Stimulated activated naive CD8-positive, alpha-beta T cell treated with anti-CD3 and anti-CD28 coated beads, Interleukin-15, amount 100 ng/mL, for 72 hours (primary cell): Measurements from ENCODE around the gene NLN.
"Not testable (repeated sequence)": the region's sequence is repeated elsewhere in the genome, so short reads cannot be mapped to it uniquely, and the experiment has no call there.

Source experiments
- ATAC-seq: fragments of 150-1000 bp; cut with Tn5 transposase; 2 replicates; pipeline ENCODE4 v1.10.0; 2021; ENCODE audit warnings: mild to moderate bottlenecking, moderate library complexity
- DNase-seq, 2 donors: peaks; one replicate each; pipeline ENCODE4 v3.0.0; 2021 to 2022
- H3K27ac Mint-ChIP-seq, 2 donors: one replicate each; pipeline ENCODE4 v1.8.0; 2022; ENCODE audit warnings: mild to moderate bottlenecking in 2 of 2, mixed read lengths in 2 of 2, moderate library complexity in 2 of 2
- H3K27me3 Mint-ChIP-seq: one replicate; pipeline ENCODE4 v1.8.0; 2022; ENCODE audit warnings: mixed read lengths
- H3K4me1 Mint-ChIP-seq: one replicate; pipeline ENCODE4 v1.8.0; 2022; ENCODE audit warnings: mild to moderate bottlenecking, mixed read lengths
- H3K4me3 Mint-ChIP-seq, 2 donors: one replicate each; pipeline ENCODE4 v1.8.0; 2022; ENCODE audit warnings: mild to moderate bottlenecking in 2 of 2, mixed read lengths in 2 of 2, moderate library complexity in 1 of 2
- H3K9me3 Mint-ChIP-seq, 2 donors: one replicate each; pipeline ENCODE4 v1.8.0; 2022; ENCODE audit warnings: mixed read lengths in 2 of 2

NLN gene

DNA sequence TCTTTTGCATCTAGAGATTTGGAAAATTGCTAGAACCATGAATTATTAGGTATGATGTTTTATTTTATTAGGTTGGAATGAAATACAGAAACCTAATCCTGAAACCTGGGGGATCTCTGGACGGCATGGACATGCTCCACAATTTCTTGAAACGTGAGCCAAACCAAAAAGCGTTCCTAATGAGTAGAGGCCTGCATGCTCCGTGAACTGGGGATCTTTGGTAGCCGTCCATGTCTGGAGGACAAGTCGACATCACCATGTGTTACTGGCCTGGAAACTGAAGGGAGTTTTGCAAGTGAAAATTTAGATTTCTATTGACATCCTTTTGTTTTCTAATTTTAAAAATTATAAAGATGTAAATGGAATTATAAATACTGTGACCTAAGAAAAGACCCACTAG, 100.7 kb downstream of the NLN start:
- Mint-ChIP-seq H3K4me1 (peaks cover 57% of the 10 kb centered on the region), H3K27me3 (no peaks in the 10 kb centered on the region)

DNA sequence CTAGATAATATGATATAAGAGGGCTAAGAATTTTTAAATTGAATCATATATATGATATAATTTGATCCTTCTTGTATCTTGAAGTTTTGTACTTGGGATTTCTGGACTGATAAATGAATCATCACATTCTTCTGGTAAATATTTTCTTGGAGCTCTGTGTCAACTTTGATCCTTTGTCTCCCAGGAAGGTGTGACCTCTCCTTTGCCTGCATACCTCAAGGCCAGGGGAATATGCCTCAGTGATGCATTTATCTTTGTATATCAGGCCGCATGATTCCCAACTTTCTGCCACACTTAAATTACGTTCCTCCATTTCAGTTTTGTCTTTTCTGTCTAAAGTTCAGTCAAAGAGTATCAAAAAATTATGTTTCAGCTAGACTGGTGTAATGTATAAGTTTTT, 101.2 kb downstream of the NLN start:
- Mint-ChIP-seq H3K27ac (no peak overlapping the region), H3K4me3 (no peak overlapping the region), H3K27me3 (no peaks in the 10 kb centered on the region)

More for the DNA sequence above, 100.7 kb downstream of the NLN start:
- Mint-ChIP-seq H3K27ac (no peak overlapping the region), H3K9me3 (no peaks in the 10 kb centered on the region), H3K4me3 (no peak overlapping the region)
- DNase-seq (no peak), ATAC-seq (no peak)

GRCh38 chr5:65823845-65824445, 101.9 kb downstream of the NLN start:
- DNase-seq (no peak), ATAC-seq (no peak)
- Mint-ChIP-seq H3K4me3 (peak overlapping the region in 1 of 2 donors; percentile 0), H3K27me3 (no peaks in the 10 kb centered on the region), H3K4me1 (peaks cover 55% of the 10 kb centered on the region), H3K27ac (no peak overlapping the region), H3K9me3 (no peaks in the 10 kb centered on the region)

More for the DNA sequence above, 101.2 kb downstream of the NLN start:
- DNase-seq (no peak), ATAC-seq (no peak)
- Mint-ChIP-seq H3K9me3 (no peaks in the 10 kb centered on the region), H3K4me1 (peaks cover 57% of the 10 kb centered on the region)

DNA sequence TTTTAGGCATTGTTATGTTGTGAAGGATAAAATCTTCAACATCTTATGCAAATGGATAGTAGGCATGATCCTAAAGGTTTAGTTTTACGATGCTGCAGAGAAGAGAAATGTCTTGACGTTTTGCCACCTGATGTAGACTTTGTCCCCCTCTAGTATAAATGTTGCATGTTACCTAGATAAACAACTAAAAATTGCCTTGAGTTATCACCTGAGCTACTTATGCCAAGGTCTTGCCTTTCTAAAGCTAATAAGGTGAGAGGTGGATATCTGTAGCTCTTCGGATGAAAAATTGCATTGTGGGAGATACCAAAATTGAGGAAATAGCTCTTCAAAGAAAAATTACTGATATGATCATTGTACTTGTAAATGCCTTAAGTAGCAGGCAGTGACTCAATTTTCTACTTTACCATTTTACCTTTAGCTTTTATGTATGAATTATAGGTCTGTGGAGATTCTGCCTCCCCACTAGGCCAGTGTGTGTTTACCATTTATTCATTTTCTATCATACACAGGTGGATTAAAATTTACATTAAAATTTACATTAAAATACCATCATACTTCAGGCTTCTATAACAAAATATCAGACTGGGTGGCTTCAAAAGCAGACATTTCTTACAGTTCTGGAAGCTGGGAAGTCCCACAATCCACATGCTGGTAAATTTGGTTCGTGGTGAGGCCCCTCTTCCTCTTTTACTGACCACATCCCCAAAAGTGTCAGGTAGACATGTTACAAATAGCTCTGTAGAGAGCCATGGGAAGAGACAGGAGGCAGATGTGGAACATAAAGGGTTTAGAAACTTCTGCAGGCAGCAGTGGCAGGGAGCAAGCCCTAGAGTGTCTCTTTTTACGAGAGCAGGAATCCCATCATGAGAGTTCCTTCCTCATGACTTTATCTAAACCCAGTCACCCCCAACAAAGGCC, 103.7 kb downstream of the NLN start:
- H3K4me3 Mint-ChIP-seq, result peak overlapping the region; percentile 24 to 37
- no peaks in the 10 kb centered on the region for H3K9me3 Mint-ChIP-seq
- no peaks in the 10 kb centered on the region for H3K27me3 Mint-ChIP-seq
- peak; percentile 70 for ATAC-seq
- peak in 1 of 2 donors; percentile 38 for DNase-seq
- peak overlapping the region in 1 of 2 donors; percentile 76 for H3K27ac Mint-ChIP-seq
- peaks cover 38% of the 10 kb centered on the region for H3K4me1 Mint-ChIP-seq

- Mint-ChIP-seq H3K4me3 (no peak overlapping the region), H3K27me3 (no peaks in the 10 kb centered on the region)
Measured at GRCh38 chr5:65828022-65828896, 106.3 kb downstream of the NLN start.

DNA sequence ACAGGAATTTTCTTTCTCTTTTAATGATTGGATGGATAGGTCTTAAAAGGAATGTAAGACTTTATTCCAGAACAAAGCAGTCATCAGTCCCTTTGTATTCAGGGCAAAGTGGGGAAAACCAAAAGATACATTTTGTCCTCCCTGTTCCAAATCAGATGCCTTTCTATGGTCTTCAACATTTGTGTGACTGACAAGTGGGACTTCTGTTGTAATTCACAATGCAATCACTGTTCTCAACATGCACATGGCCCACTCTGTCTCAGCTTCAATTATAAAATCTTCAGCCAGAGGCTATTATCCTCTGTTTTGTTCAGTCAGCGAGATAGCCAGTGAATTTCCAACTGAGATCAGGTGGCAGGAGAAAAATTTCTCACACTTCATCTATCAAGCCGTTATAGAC, 108.9 kb downstream of the NLN start:
- no peak for DNase-seq
- no peak for ATAC-seq
- no peaks in the 10 kb centered on the region for H3K9me3 Mint-ChIP-seq
- H3K27ac Mint-ChIP-seq, result no peak overlapping the region
- H3K4me1 Mint-ChIP-seq, result peaks cover 7% of the 10 kb centered on the region
- H3K4me3 Mint-ChIP-seq, result no peak overlapping the region
- H3K27me3 Mint-ChIP-seq, result no peaks in the 10 kb centered on the region

More at GRCh38 chr5:65828022-65828896, 106.3 kb downstream of the NLN start:
- DNase-seq (no peak), ATAC-seq (no peak)
- no peaks in the 10 kb centered on the region for H3K9me3 Mint-ChIP-seq
- H3K27ac Mint-ChIP-seq, result no peak overlapping the region
- H3K4me1 Mint-ChIP-seq, result peaks cover 33% of the 10 kb centered on the region

GRCh38 chr5:65831276-65831675, 109.3 kb downstream of the NLN start:
- ATAC-seq (no peak), DNase-seq (no peak)
- no peaks in the 10 kb centered on the region for H3K9me3 Mint-ChIP-seq
- peaks cover 3% of the 10 kb centered on the region for H3K4me1 Mint-ChIP-seq
- no peaks in the 10 kb centered on the region for H3K27me3 Mint-ChIP-seq
- no peak overlapping the region for H3K4me3 Mint-ChIP-seq
- H3K27ac Mint-ChIP-seq, result no peak overlapping the region

DNA sequence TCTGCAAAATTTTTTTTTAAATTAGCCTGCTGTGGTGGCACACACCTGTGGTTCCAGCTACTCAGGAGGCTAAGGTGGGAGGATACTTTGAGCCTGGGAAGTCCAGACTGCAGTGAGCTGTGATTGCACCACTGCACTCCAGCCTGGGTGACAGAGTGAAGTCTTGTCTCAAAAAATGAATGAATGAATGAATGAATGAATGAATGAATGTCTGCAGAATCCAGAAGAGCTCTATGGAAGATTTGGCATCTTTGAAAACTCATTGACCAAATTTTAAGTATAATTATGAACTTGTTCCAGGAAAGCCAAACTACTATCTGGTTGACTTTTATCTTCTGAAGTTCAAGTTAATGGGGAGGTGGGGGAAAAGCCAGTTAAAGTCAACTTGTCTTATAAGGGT, 110.1 kb downstream of the NLN start:
- no peak for DNase-seq
- Mint-ChIP-seq H3K4me1 (no peaks in the 10 kb centered on the region), H3K27ac (no peak overlapping the region), H3K4me3 (no peak overlapping the region), H3K9me3 (no peaks in the 10 kb centered on the region), H3K27me3 (no peaks in the 10 kb centered on the region)
- no peak for ATAC-seq

DNA sequence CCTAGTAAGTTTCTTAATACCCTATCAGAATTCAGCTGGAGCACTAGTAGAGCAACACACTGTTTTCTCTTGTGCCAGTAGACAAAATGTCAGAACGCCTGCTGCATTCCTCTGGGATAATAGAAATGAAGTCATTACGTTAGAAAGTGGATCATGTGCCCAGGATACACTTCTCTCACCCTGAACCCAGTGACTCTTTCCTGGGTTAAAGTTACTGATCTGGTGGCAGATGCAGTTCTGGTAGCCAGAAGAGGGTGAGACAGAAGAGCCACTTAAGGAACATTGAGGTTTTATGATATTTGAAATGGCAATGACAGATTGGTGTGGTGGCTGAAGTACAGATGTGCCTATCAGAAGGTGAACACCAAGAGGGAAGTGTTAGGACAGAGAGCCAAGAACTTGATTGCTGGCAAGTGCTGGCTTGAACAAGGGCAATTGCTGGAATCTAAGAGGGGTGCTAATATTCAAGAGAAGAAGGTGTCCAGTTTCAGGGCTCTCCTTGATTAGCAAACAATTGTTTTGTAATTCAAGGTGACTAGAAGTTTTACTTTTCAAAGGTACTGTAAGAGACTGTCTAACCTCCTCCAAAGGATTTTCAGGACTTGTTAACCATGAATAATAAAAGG, 110.7 kb downstream of the NLN start:
- H3K27ac Mint-ChIP-seq, result no peak overlapping the region
- H3K9me3 Mint-ChIP-seq, result no peaks in the 10 kb centered on the region
- DNase-seq, result no peak
- no peaks in the 10 kb centered on the region for H3K4me1 Mint-ChIP-seq
- no peak overlapping the region for H3K4me3 Mint-ChIP-seq
- ATAC-seq, result no peak
- H3K27me3 Mint-ChIP-seq, result no peaks in the 10 kb centered on the region

GRCh38 chr5:65833780-65834179, 111.8 kb downstream of the NLN start:
- Mint-ChIP-seq H3K9me3 (no peaks in the 10 kb centered on the region), H3K4me1 (no peaks in the 10 kb centered on the region), H3K27ac (no peak overlapping the region), H3K27me3 (no peaks in the 10 kb centered on the region), H3K4me3 (no peak overlapping the region)
- ATAC-seq (no peak), DNase-seq (no peak)

GRCh38 chr5:65834306-65834705, 112.3 kb downstream of the NLN start:
- no peak for DNase-seq
- no peaks in the 10 kb centered on the region for H3K4me1 Mint-ChIP-seq

GRCh38 chr5:65835191-65835590, 113.2 kb downstream of the NLN start:
- ATAC-seq (no peak), DNase-seq (no peak)
- no peak overlapping the region for H3K4me3 Mint-ChIP-seq
- peaks cover 5% of the 10 kb centered on the region for H3K4me1 Mint-ChIP-seq
- H3K9me3 Mint-ChIP-seq, result no peaks in the 10 kb centered on the region
- H3K27ac Mint-ChIP-seq, result no peak overlapping the region
- no peaks in the 10 kb centered on the region for H3K27me3 Mint-ChIP-seq

More at GRCh38 chr5:65834306-65834705, 112.3 kb downstream of the NLN start:
- H3K27me3 Mint-ChIP-seq, result no peaks in the 10 kb centered on the region
- no peak overlapping the region for H3K27ac Mint-ChIP-seq
- no peak for ATAC-seq
- no peak overlapping the region for H3K4me3 Mint-ChIP-seq
- H3K9me3 Mint-ChIP-seq, result no peaks in the 10 kb centered on the region

- Mint-ChIP-seq H3K27ac (no peak overlapping the region), H3K27me3 (no peaks in the 10 kb centered on the region), H3K4me3 (no peak overlapping the region), H3K9me3 (no peaks in the 10 kb centered on the region), H3K4me1 (peaks cover 8% of the 10 kb centered on the region)
- ATAC-seq (no peak), DNase-seq (no peak)
Measured at GRCh38 chr5:65837139-65837538, 115.1 kb downstream of the NLN start.

DNA sequence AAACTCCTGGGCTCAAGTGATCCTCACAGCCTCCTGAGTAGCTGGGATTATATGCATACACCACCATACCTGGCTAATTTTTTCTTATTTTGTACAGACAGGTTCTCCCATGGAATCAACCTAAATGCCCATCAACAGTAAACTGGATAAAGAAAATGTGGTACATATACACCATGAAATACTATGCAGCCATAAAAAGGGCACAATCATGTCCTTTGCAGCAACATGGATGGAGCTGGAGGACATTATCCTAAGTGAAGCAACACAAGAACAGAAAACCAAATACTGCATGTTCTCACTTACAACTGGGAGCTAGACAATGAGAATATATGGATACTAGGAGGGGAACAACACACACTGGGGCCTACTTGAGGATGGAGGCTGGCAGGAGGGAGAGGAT, 117.2 kb downstream of the NLN start:
- H3K27ac Mint-ChIP-seq, H3K27me3 Mint-ChIP-seq, H3K4me1 Mint-ChIP-seq, H3K9me3 Mint-ChIP-seq, DNase-seq, H3K4me3 Mint-ChIP-seq, ATAC-seq: not testable (repeated sequence)

GRCh38 chr5:65840071-65840470, 118.1 kb downstream of the NLN start:
- Mint-ChIP-seq H3K27ac (no peak overlapping the region), H3K27me3 (no peaks in the 10 kb centered on the region), H3K4me1 (peaks cover 9% of the 10 kb centered on the region), H3K9me3 (no peaks in the 10 kb centered on the region), H3K4me3 (no peak overlapping the region)
- DNase-seq, result no peak
- no peak for ATAC-seq
